GM21381 (cell line): ENCODE results near the gene DAPK3.

Experiments used
- ATAC-seq: cut with Tn5 transposase; IDR thresholded peaks from one replicate; pipeline ENCODE4 v1.9.1; 2021; ENCODE audit warnings: mild to moderate bottlenecking, moderate library complexity; ENCODE audit not compliant: unreplicated experiment

The DAPK3 gene

DNA sequence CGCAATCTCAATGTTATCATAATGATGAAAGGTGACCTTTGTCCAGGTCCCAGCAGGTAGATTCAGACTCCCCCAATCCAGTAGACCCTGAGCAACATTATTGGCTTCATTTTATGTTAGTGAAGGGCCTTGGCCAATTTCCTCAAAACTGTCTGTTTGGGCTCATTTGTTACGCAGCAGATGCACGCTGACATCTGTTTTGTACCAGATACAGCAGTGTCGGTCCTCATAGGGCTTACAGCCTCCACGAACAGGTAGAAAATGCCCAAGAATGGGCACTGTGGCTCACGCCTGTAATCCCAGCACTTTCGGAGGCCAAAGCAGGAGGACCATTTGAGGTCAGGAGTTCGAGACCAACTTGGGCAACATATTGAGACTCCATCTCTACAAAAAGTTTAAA, 51.1 kb downstream of the DAPK3 start:
- ATAC-seq, result no peak

DNA sequence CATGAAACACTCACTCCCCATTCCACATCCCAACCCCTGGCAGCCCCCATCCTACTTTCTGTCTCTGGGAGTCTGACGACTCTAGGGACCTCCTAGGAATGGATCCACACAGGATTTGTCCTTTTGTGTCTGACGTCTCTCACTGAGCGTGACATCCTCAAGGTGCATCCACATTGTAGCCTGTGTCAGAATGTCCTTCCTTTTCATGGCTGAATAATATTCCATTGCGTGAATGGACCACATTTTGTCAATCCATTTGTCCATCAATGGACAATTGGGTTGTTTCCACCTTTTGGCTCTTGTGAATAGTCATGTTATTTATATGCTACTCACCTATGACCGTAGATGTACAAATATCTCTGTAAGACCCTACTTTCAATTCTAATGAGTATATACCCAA, 54.9 kb downstream of the DAPK3 start:
- no peak for ATAC-seq

DNA sequence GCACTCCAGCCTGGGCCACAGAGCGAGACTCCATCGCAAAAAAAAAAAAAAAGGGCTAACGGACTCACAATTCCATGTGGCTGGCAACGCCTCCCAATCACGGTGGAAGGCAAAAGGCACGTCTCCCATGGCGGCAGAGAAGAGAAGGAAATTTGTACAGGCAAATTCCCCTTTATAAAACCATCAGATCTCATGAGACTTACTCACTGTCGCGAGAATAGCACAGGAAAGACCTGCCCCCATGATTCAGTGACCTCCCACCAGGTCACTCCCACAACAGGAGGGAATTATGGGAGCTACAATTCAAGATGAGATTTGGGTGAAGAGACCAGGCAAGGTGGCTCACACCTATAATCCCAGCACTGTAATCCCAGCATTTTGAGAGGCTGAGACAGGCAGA, 56.7 kb downstream of the DAPK3 start:
- ATAC-seq, result no peak

DNA sequence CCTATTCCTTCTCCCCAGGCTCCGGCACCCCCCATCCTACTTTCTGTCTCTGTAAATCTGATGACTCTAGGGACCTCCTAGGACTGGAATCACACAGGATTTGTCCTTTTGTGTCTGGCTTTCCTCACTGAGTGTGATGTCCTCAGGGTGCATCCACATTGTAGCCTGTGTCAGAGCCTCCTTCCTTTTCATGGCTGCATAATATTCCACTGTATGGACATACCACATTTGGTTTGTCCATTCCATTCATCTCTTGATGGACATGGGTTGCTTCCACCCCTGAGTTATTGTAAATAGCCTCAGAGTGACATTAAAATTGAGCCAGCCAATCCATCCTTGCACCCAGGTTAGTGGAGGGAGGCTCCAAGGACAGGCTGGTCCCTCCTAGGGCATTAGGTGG, 60.8 kb downstream of the DAPK3 start:
- no peak for ATAC-seq
